Activated CD4-positive, alpha-beta T cell treated with anti-CD3 and anti-CD28 coated beads, Interleukin-2, amount 50 U/mL, for 16 hours (primary cell): ENCODE measurements around the gene PPAN.

Source experiments
- DNase-seq: peaks from one replicate; pipeline ENCODE4 v3.0.0-alpha.2; 2020

PPAN gene

DNA sequence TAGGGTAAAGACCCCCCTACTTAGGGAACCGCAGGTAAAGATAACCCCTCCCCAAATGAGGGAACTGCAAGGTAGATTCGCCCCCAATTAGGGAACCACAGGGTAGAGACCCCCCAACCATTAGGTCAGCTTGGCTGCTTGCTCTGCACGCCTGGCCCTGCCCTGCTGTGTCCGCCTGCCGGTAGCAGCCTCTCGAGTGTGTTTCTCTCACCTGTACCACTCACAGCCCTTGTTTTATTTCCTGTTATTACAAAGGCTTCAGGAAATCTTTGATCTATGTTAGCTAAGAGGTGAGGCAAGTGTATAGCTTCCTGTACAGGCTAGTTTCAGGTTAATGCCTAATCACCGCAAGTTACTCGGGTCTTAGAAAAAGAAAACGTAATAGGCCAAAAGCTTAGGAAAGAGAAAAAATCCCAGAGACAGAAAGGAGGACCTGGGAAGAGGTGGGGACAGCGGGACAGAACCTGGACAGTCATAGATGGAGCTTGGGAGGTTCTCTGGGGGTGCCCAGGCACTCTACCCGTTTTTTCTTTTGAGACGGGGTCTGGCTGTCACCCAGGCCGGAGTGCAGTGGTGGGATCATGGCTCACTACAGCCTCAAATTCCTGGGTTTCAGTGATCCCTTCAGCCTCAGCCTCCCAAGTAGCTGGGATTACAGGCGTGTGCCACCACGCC, 36.7 kb downstream of the PPAN start:
- peak; percentile 49 for DNase-seq

DNA sequence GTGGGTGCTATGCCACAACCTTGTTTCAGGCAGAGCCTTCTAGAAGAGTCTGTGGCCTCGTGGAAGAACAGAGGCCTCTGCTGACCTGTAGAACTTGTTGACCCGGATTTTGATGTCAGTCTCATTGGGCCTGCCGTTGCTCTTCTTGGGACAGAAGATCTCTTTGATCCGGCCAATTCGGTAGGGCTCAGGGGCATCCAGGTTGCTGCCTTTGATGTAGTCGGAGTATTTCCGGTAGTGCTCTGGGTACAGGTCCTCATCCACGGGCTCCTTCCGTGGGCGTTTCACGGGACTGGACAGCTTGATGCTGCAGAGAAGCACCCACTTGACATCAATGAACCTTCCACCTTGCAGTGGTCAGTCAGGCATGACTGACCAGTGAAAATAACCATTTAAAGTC, 37.5 kb downstream of the PPAN start:
- DNase-seq: no peak

DNA sequence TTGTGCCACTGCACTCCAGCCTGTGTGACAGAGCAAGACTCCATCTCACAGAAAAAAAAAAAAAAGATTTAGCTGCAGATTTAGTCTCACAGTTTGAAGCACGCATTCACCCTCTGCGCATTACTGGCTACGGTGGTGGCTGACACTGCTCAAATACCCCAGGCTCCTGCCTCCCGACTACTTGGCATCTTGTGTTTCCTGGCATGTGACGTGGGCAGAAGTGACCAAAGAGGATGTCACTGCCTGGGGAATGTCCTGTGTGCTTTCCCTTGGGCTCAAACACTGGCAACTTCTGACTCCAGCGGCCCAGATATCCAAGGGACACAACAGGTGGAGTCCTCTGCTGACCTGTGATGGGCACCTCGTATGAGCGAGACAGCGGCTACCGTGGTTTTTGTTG, 38.2 kb downstream of the PPAN start:
- DNase-seq: no peak

DNA sequence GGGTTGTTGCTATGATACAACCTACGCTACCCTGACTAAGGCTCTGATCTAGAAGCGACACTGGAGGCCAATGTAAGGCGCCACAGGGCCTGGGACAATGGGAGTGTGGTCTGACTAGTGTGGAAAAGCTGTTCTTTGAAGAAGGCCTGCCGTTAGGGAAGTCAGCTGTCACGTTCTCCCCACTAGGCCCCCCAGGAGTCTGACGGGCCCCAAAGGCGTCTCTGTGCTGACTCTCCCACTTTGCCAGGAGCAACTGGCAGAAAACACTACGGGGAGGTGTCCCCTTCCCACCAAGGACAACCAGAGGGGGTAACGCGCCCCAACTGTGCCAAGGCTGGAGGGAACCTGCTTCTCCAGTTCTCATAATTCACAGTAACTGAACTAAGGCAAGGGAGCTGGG, 38.9 kb downstream of the PPAN start:
- DNase-seq: no peak

DNA sequence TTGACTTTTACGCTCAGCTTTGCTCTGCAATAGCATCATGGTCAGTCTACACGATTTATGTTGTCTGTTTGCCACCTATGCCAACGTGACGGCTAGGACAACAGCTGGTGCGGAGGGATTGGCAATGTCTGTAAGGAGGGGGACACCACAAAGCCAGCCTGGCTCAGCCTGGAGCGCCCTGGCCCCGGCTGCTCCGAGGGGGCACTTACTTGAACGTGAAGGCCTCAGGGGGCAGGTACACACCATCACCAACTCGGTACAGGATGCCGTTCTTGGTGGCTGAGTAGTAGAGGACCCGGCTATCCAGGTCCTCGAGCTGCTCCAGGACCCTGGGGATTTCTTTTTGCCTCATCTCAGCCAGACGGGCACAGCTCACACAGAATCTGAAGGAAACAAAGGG, 40.0 kb downstream of the PPAN start:
- no peak for DNase-seq

DNA sequence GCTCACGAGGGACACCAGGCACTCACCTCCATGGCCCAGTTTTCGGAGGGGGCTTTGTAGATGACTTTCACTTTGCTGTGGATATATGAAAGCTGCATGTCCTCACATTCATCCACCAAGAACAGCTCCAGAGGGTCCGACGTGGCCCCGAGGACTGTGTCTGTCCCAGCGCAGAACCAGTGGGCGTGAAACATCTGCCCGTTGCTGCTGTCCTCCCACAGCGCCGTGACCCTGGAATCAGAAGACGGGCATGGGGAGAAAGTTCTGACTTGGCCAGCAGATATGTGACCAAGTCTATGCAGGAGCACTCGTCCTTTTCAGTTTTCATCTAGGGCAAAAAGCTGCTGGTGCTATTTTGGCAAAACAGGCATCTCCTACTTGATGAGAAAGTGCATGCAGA, 43.3 kb downstream of the PPAN start:
- no peak for DNase-seq

DNA sequence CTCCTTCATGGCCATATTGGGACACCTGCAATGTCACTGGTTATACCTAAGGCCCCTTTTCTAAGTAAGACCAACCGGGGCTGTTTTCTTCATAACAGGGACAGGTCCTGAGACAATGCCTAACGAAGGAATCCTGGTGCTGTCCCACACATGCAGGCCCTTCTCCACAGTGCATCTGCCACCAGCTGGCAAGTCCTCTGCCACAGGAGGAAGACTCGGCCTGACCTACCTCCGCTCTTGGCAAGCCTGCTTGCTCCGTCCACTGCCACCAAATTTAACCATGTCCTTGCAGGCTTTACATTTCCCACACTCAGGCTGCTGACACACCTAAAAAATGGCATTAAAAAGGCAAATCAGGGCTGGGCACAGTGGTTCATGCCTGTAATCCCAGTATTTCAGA, 45.4 kb downstream of the PPAN start:
- no peak for DNase-seq

DNA sequence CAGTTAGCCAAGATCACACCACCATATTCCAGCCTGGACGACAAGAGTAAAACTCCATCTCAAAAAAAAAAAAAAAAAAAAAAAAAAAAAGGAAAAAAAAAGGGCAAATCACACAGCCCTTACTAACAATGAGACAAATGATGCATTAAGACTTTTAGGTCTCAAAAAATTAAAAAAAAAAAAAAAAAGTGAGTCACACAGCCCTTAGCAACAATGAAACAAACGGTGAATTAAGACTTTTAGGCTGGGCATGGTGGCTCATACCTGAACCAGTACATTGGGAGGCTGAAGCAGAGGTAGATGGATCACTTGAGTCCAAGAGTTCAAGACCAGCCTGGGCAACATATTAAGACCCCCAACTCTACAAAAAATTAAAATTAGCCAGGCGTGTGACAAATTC, 45.9 kb downstream of the PPAN start:
- DNase-seq: no peak

DNA sequence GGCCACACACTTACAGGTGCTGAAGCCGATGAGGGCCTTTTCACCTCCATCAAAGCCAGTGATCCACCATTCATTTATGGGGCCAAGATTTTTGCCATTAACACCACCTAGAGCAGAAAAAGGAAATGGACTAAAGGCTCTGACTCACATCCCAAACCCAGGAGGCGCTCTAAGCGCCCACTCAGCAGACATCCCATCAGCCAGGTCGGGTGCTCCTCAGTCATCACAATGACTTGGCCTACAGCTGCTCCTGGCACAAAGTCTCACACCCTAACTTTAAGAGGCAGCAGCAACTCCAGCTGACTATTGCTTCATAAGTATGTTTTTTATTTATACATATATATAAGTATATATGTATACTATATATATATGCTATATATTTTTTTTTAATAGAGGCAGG, 49.7 kb downstream of the PPAN start:
- no peak for DNase-seq

DNA sequence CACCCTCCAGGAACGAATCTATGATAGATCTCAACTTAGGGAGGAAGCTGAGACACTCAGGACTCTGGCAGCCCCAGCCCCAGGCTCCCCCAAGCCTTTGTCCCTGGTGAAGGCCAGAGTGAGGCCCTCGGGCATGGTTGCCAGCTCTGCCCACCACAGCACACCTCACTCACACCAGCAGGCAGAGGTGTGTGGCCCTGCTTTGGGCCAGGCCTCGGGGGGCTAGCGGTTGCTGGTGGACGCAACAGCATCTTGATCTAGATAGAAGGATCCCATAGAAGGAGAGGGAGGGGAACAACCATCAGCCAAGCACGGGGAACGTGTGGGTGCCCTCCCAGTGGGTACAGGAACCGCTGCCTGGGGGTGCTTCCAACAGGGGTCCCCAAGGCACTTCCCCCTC, 51.9 kb downstream of the PPAN start:
- DNase-seq: no peak

DNA sequence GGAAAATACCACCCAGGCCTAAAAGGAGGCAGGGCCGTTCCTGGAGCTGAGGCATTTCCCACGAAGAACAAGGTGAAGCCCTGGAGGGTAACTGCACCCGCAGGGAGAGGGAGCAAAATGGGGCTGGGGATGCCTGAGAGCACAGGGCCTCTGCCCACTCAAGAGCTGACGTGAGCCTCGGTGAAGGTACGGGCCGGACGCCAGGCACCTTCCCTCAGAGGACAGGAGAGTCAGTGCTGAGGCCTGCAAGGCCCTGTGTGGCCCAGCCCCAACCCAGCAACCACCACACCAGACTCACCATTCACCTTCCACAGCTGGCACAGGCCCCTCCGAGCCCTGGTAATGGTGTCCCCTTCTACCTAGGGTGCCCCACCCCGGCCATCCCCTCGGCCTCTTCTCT, 52.3 kb downstream of the PPAN start:
- no peak for DNase-seq

DNA sequence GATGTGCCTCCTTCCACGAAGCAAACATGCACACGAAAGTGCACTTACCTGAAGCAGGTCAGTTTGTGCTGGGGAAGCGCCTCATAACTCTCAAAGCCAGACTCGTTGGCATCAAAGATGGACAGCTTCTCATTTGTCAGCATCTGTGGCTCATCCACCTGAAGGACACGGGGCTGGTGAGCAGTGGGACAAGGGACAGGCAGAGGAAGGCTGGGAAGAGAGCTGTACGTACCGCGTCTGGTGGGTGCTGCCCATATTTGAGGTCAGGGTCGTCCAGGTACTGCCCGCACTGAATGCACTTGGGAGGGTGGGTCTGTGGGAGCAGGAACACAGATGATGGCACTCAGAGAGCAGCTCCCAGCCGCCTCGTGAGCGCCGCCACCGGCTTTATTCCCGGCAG, 53.4 kb downstream of the PPAN start:
- no peak for DNase-seq
